ENCODE measurements around the gene FOXRED2.

Gene FOXRED2

GRCh38 chr22:36447632-36448031 is 59.2 kb downstream of the FOXRED2 start:
- DNase-seq: no peak

GRCh38 chr22:36445158-36445668 is 61.6 kb downstream of the FOXRED2 start:
- peak; percentile 56 for DNase-seq

DNA sequence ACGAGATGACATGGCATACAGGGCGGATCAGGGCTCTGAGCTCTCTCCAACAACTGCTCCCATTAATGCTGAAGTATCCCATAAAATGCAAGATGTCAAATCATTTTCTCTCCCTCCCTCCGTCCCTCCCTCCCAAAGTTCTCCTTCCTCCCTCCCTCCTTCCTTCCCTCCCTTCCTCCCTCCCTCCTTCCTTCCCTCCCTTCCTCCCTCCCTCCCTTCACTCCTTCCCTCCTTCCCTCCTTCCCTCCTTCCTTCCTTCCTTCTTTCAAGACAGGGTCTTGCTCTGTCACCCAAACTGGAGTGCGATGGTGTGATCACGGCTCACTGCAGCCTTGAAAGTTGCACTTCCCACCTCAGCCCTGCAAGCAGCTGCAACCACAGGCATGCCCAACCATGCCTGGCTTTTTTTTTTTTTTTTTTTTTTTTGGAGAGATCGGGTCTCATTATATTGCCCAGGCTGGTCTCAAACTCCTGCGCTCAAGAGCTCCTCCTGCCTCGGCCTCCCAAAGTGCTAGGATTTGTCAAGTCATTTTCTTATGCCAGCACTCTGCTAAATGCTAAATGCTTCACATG is 63.6 kb downstream of the FOXRED2 start:
- no peak for DNase-seq

DNA sequence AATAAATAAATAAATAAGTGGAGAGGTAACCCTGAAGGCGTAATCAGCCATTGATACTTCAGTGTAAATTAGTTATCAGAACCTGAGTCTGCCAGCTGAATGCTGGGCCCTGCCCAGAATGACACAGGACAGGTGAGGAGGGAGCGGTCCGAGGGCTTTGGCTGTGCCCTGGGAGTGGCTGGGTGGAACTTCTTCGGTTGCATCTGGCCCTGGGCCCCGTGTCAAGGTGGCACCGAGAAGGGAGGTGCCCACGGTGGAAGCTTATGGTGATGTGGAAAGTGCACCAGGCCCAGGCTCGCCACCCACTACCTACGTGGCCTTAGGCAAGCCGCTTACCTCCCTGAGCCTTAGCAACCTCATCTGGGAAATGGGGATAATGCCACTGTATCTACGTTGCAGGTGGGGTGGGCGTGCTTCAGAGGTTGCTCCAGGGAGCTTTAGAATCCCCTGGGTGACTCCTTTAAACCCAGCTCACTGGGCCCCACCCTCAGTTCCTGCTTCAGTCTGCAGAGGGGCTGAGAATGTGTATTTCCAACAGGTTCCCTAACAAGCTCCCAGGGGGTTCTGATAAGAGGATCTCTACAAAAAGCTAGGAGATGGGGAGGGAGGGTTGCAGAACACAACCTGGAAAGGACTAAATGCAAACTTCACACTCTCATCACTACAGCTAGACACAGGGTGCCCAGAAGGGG is 64.2 kb downstream of the FOXRED2 start:
- no peak for DNase-seq

GRCh38 chr22:36440429-36441002 is 66.3 kb downstream of the FOXRED2 start:
- no peak for DNase-seq

DNA sequence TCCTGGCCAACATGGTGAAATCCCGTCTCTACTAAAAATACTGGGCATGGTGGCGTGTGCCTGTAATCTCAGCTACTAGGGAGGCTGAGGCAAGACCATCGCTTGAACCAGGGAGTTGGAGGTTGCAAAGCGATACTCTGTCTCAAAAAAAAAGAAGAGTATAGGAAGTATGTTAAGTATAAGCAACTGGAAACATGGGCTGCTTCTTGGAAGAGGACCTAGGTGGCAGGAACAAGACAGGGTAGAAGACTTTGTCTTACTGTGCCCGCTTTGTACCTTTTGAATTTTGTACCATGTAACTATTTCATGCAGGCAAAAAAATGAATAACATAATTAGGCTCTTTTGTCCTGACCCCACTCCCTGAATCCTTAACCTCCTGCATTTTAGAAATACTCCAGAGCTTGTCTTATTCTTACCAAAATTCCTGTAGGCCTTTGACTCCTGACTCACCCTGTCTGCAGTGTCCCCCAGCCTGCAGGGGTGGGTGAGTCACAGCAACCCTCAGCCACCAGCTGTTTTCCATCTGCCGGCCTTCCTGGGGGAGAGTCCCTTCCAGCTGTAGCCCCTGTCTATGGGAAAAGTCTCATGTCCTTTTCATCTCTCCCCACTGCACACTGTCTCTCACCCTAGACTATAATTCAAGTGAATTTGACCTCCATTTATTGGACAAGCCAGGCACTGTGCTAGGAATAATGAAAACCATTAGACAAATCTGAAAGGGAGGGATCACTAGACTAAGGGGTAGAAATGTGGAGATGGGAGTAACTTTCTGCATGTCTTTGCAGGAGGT is 67.2 kb downstream of the FOXRED2 start:
- peak; percentile 64 for DNase-seq

All from T1000 (cell line).